PC-3 (cell line): ENCODE results near the gene SLAMF6.

Source experiments
- CTCF ChIP-seq: fragments of 300-600 bp; sonication (generic); conservative IDR thresholded peaks from 2 replicates; pipeline ENCODE4 v1.5.1; 2017; ENCODE audit warnings: antibody characterized with exemption, low read depth, mild to moderate bottlenecking, low read length
- EZH2 ChIP-seq: fragments of 300-600 bp; sonication (generic); IDR thresholded peaks from one replicate; pipeline ENCODE4 v1.6.1; 2017; ENCODE audit warnings: antibody characterized with exemption, mild to moderate bottlenecking, low read length; ENCODE audit not compliant: unreplicated experiment
- EZH2phosphoT487 ChIP-seq: fragments of 300-600 bp; sonication (generic); IDR thresholded peaks from 2 replicates; pipeline ENCODE4 v1.6.1; 2018; ENCODE audit warnings: mild to moderate bottlenecking, antibody characterized with exemption, low read length, borderline replicate concordance

GRCh38 chr1:160459687-160460086 lies 63.4 kb downstream of the SLAMF6 start:
- TF ChIP-seq CTCF: no peak
- TF ChIP-seq EZH2: no peak
- TF ChIP-seq EZH2phosphoT487: no peak
